HepG2 (cell line): ENCODE results near the gene CHMP6. TPM values are rescaled to one million over a fixed set of nuclear protein-coding genes. Genes with fewer than 3 reads are reported as not detected.

Experiments
- CEBPG ChIP-seq: IDR thresholded peaks from 2 replicates; pipeline ENCODE4 v1.6.1; 2016
- ERF ChIP-seq: IDR thresholded peaks from 2 replicates; pipeline ENCODE4 v1.6.1; 2018; ENCODE audit warnings: missing biosample characterization, missing genetic modification reagents
- HNRNPLL ChIP-seq: fragments of 200-400 bp; formaldehyde crosslinking; IDR thresholded peaks from 2 replicates; pipeline ENCODE4 v1.6.1; 2017; ENCODE audit warnings: mild to moderate bottlenecking, low read depth, low read length; ENCODE audit not compliant: poor library complexity, severe bottlenecking
- PTBP1 ChIP-seq: fragments of 200-400 bp; formaldehyde crosslinking; IDR thresholded peaks from 2 replicates; pipeline ENCODE4 v1.6.1; 2018; ENCODE audit warnings: low read length, low read depth; ENCODE audit not compliant: poor library complexity, severe bottlenecking
- RFX3 ChIP-seq: IDR thresholded peaks from 2 replicates; pipeline ENCODE4 v1.6.1; 2016; ENCODE audit warnings: missing biosample characterization, missing genetic modification reagents
- SRSF1 ChIP-seq: fragments of 200-400 bp; formaldehyde crosslinking; optimal IDR thresholded peaks from 2 replicates; pipeline ENCODE3; 2017; ENCODE audit warnings: mild to moderate bottlenecking, low read depth, low read length, moderate library complexity
- ZBTB38 ChIP-seq: sonication (generic); formaldehyde crosslinking; IDR thresholded peaks from 2 replicates; pipeline ENCODE4 v1.5.1; 2020; ENCODE audit warnings: mild to moderate bottlenecking, missing genetic modification reagents
- ZBTB7A ChIP-seq: sonication (generic); formaldehyde crosslinking; IDR thresholded peaks from 2 replicates; pipeline ENCODE4 v1.8.0; 2022; ENCODE audit warnings: mild to moderate bottlenecking, missing genetic modification reagents
- polyA plus RNA-seq, 8 experiments: library from polyadenylated mRNA; depleted of rRNA in 3 of 8; stranded (reverse) in 7 of 8; unstranded in 1 of 8; fragments of >200 nt; fragmentation: Illumina TruSeq in 4 of 8; extraction: Trizol in 4 of 8; gene quantifications; 2 replicates each; pipeline versions ENCODE4 v1.2.1 to v1.2.3, GENCODE V29; 2011 to 2016; ENCODE audit warnings: low read depth in 4 of 8, missing spikeins in 1 of 8, mixed read lengths in 1 of 8; ENCODE audit not compliant: insufficient read depth in 1 of 8
- total RNA-seq, 5 experiments: library from RNA; depleted of rRNA; stranded (reverse); fragments of >200 nt; fragmentation: Illumina TruSeq; extraction: Trizol; gene quantifications; 2 replicates each; pipeline ENCODE4 v1.2.3, GENCODE V29; 2016; ENCODE audit warnings: low read depth in 1 of 5
- TF ChIP-seq, protein P1 (sequence below): sonication (generic); formaldehyde crosslinking; IDR thresholded peaks from 2 replicates; pipeline ENCODE4 v1.4.0; 2020; ENCODE audit warnings: mild to moderate bottlenecking, missing genetic modification reagents
- TF ChIP-seq, protein P2 (sequence below): sonication (generic); formaldehyde crosslinking; IDR thresholded peaks from 2 replicates; pipeline ENCODE4 v1.4.0; 2020; ENCODE audit warnings: low read depth, mild to moderate bottlenecking, missing genetic modification reagents
- TF ChIP-seq, protein P3 (sequence below): sonication (generic); formaldehyde crosslinking; IDR thresholded peaks from 2 replicates; pipeline ENCODE4 v1.4.0; 2020; ENCODE audit warnings: missing genetic modification reagents
- TF ChIP-seq, protein P4 (sequence below): sonication (generic); formaldehyde crosslinking; IDR thresholded peaks from 2 replicates; pipeline ENCODE4 v1.4.0; 2020; ENCODE audit warnings: mild to moderate bottlenecking, missing genetic modification reagents
- TF ChIP-seq, protein P5 (sequence below): sonication (generic); formaldehyde crosslinking; conservative IDR thresholded peaks from 2 replicates; pipeline ENCODE4 v1.4.0; 2020; ENCODE audit warnings: missing genetic modification reagents

Gene CHMP6
- total and polyA plus RNA-seq, 2 of the 13 experiments (the other 11 are each of a cell fraction or from before 2014, with no cell fraction given): 11.1 to 24.2 TPM

DNA sequence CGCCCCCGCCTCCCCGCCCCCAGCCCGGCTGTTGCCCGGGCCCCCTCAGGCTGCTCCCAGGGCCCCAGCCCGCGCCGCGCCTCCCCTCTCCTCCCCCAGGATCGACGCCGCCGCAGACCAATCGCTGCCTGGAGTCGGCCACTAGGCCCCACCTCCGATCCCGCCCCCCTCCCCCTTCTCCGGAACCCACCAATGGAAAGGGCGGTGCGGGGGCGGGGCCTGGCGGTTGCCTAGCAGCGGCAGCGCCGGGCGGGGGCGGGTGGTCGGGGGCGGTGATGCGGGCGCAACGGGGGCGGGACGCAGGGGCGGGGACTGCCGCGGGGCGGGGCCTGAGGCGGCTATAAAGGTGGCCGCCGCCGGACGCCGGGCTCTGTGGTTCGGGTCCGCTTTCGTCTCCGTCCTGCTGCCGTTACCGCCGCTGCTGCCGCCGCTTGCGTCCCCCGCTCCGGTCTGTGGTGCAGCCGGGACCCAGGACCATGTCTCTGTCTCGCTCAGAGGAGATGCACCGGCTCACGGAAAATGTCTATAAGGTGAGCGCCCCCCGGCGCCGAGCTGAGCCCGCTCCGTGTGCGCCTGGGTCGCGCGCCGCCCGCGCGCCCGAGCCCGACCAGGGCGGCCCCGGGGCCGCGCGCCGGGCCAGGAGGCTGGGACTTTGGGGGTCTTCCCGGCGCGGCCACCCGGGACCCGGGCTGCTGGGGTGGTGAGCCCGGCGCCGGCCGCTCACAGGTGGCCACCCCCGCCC is 43.3 kb downstream of the CHMP6 start, which contains the start of gene BAIAP2 (continued):
- TF ChIP-seq ZBTB38 (CRISPR knock-in tag): peak; percentile 99
- TF ChIP-seq CEBPG: no peak
- 0 out of 2 replicates have a peak, but pooled peaks have one; percentile 62 for TF ChIP-seq ZBTB7A (CRISPR knock-in tag)
- TF ChIP-seq, protein P1, sequence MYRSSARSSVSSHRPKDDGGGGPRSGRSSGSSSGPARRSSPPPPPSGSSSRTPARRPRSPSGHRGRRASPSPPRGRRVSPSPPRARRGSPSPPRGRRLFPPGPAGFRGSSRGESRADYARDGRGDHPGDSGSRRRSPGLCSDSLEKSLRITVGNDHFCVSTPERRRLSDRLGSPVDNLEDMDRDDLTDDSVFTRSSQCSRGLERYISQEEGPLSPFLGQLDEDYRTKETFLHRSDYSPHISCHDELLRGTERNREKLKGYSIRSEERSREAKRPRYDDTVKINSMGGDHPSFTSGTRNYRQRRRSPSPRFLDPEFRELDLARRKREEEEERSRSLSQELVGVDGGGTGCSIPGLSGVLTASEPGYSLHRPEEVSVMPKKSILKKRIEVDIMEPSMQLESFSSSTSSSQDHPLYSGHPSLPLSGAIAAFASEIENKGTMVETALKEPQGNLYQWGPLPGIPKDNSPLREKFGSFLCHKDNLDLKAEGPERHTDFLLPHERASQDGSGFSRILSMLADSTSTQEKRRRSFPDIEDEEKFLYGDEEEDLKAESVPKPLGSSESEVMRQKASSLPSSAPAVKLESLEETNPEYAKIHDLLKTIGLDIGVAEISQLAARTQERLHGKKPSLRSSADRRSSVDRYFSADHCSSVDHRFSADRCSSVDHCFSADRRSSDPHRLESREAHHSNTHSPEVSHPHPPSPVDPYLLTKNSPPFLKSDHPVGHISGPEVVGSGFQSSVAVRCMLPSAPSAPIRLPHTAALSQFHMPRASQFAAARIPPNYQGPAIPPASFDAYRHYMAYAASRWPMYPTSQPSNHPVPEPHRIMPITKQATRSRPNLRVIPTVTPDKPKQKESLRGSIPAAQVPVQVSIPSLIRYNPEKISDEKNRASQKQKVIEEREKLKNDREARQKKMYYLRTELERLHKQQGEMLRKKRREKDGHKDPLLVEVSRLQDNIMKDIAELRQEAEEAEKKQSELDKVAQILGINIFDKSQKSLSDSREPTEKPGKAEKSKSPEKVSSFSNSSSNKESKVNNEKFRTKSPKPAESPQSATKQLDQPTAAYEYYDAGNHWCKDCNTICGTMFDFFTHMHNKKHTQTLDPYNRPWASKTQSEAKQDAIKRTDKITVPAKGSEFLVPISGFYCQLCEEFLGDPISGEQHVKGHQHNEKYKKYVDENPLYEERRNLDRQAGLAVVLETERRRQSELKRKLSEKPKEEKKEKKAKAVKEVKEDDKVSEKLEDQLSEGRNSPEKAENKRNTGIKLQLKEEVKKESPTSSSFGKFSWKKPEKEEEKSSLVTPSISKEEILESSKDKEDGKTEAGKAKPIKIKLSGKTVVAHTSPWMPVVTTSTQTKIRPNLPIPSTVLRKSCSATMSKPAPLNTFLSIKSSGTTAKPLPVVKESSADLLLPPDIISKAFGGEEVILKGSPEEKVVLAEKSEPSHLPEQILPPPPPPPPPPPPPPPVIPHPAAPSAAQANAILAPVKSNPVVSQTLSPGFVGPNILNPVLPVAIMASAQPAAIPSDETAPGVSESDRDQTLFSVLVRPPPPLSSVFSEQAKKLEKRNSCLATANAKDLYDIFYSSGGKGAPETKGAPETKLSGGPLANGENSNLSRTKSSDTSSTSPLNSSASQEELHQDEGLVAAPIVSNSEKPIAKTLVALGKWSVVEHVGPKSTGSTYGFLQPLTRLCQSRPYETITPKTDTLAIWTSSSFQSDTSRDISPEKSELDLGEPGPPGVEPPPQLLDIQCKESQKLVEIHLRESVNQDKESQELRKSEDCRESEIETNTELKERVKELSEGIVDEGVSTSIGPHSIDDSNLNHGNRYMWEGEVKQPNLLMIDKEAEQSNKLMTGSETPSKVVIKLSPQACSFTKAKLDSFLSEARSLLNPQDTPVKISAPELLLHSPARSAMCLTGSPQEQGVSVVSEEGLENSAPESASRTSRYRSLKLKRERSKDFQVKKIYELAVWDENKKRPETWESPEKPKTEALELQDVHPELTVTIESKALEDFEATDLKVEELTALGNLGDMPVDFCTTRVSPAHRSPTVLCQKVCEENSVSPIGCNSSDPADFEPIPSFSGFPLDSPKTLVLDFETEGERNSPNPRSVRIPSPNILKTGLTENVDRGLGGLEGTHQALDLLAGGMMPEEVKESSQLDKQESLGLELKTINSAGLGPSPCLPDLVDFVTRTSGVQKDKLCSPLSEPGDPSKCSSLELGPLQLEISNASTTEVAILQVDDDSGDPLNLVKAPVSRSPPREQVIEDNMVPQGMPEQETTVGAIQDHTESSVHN (CRISPR knock-in tag): no peak
- TF ChIP-seq, protein P2, sequence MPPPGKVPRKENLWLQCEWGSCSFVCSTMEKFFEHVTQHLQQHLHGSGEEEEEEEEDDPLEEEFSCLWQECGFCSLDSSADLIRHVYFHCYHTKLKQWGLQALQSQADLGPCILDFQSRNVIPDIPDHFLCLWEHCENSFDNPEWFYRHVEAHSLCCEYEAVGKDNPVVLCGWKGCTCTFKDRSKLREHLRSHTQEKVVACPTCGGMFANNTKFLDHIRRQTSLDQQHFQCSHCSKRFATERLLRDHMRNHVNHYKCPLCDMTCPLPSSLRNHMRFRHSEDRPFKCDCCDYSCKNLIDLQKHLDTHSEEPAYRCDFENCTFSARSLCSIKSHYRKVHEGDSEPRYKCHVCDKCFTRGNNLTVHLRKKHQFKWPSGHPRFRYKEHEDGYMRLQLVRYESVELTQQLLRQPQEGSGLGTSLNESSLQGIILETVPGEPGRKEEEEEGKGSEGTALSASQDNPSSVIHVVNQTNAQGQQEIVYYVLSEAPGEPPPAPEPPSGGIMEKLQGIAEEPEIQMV (CRISPR knock-in tag): 0 out of 2 replicates have a peak, but pooled peaks have one; percentile 6
- peak; percentile 16 for TF ChIP-seq SRSF1
- peak; percentile 59 for TF ChIP-seq RFX3
- TF ChIP-seq, protein P3, sequence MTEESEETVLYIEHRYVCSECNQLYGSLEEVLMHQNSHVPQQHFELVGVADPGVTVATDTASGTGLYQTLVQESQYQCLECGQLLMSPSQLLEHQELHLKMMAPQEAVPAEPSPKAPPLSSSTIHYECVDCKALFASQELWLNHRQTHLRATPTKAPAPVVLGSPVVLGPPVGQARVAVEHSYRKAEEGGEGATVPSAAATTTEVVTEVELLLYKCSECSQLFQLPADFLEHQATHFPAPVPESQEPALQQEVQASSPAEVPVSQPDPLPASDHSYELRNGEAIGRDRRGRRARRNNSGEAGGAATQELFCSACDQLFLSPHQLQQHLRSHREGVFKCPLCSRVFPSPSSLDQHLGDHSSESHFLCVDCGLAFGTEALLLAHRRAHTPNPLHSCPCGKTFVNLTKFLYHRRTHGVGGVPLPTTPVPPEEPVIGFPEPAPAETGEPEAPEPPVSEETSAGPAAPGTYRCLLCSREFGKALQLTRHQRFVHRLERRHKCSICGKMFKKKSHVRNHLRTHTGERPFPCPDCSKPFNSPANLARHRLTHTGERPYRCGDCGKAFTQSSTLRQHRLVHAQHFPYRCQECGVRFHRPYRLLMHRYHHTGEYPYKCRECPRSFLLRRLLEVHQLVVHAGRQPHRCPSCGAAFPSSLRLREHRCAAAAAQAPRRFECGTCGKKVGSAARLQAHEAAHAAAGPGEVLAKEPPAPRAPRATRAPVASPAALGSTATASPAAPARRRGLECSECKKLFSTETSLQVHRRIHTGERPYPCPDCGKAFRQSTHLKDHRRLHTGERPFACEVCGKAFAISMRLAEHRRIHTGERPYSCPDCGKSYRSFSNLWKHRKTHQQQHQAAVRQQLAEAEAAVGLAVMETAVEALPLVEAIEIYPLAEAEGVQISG (CRISPR knock-in tag): 0 out of 2 replicates have a peak, but pooled peaks have one; percentile 30
- TF ChIP-seq HNRNPLL: peak; percentile 79
- TF ChIP-seq PTBP1: no peak
- TF ChIP-seq ERF (CRISPR knock-in tag): peak; percentile 63; the same call in 1 of the 2 replicates
- TF ChIP-seq, protein P4, sequence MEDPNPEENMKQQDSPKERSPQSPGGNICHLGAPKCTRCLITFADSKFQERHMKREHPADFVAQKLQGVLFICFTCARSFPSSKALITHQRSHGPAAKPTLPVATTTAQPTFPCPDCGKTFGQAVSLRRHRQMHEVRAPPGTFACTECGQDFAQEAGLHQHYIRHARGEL: no peak
- TF ChIP-seq, protein P5, sequence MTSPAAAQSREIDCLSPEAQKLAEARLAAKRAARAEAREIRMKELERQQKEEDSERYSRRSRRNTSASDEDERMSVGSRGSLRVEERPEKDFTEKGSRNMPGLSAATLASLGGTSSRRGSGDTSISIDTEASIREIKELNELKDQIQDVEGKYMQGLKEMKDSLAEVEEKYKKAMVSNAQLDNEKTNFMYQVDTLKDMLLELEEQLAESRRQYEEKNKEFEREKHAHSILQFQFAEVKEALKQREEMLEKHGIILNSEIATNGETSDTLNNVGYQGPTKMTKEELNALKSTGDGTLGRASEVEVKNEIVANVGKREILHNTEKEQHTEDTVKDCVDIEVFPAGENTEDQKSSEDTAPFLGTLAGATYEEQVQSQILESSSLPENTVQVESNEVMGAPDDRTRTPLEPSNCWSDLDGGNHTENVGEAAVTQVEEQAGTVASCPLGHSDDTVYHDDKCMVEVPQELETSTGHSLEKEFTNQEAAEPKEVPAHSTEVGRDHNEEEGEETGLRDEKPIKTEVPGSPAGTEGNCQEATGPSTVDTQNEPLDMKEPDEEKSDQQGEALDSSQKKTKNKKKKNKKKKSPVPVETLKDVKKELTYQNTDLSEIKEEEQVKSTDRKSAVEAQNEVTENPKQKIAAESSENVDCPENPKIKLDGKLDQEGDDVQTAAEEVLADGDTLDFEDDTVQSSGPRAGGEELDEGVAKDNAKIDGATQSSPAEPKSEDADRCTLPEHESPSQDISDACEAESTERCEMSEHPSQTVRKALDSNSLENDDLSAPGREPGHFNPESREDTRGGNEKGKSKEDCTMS (CRISPR knock-in tag): no peak
